HG03432 (cell line): ENCODE data around the gene SNAP47.

ENCODE experiments used
- ATAC-seq: cut with Tn5 transposase; IDR thresholded peaks from one replicate; pipeline ENCODE4 v1.9.1; 2021; ENCODE audit warnings: mild to moderate bottlenecking, moderate library complexity; ENCODE audit not compliant: unreplicated experiment

SNAP47 gene

GRCh38 chr1:227795732-227796131, 60.5 kb downstream of the SNAP47 start:
- no peak for ATAC-seq

GRCh38 chr1:227796359-227796915, 61.2 kb downstream of the SNAP47 start:
- ATAC-seq: no peak

- ATAC-seq: no peak
Measured at GRCh38 chr1:227797144-227797543, 61.9 kb downstream of the SNAP47 start.

- ATAC-seq: no peak
Measured at GRCh38 chr1:227797625-227798024, 62.4 kb downstream of the SNAP47 start.

GRCh38 chr1:227798078-227798802, 63.0 kb downstream of the SNAP47 start:
- no peak for ATAC-seq

- no peak for ATAC-seq
Measured at GRCh38 chr1:227799756-227800155, 64.5 kb downstream of the SNAP47 start.

GRCh38 chr1:227803933-227804332, 68.7 kb downstream of the SNAP47 start:
- ATAC-seq: no peak

- ATAC-seq: no peak
Measured at GRCh38 chr1:227805606-227806197, 70.5 kb downstream of the SNAP47 start.

GRCh38 chr1:227808566-227808965, 73.3 kb downstream of the SNAP47 start:
- ATAC-seq: no peak

GRCh38 chr1:227809026-227809425, 73.8 kb downstream of the SNAP47 start:
- ATAC-seq: no peak

- ATAC-seq: no peak
Measured at GRCh38 chr1:227813962-227814361, 78.7 kb downstream of the SNAP47 start.

- no peak for ATAC-seq
Measured at GRCh38 chr1:227815468-227816409, 80.5 kb downstream of the SNAP47 start, which contains the start of gene PRSS38. Gene PRSS38, plus strand, starts transcription at chr1:227815675. Its CDS starts 42 bp downstream, at chr1:227815717.

- ATAC-seq: no peak
Measured at GRCh38 chr1:227816750-227817446, 81.7 kb downstream of the SNAP47 start.

GRCh38 chr1:227823537-227823936, 88.3 kb downstream of the SNAP47 start:
- ATAC-seq: no peak

GRCh38 chr1:227824204-227824603, 89.0 kb downstream of the SNAP47 start:
- ATAC-seq: no peak

- ATAC-seq: no peak
Measured at GRCh38 chr1:227828786-227829185, 93.6 kb downstream of the SNAP47 start.
